ENCODE results near the gene TAF6L. TPM values are rescaled to one million over a fixed set of nuclear protein-coding genes. Genes with fewer than 3 reads are reported as not detected.
A peak's percentile ranks its signal among the peaks of the same experiment; 100 is the strongest.

The TAF6L gene
- total and polyA plus RNA-seq, 8 donors = 4.6 to 35.0 (median 12.6) TPM

DNA sequence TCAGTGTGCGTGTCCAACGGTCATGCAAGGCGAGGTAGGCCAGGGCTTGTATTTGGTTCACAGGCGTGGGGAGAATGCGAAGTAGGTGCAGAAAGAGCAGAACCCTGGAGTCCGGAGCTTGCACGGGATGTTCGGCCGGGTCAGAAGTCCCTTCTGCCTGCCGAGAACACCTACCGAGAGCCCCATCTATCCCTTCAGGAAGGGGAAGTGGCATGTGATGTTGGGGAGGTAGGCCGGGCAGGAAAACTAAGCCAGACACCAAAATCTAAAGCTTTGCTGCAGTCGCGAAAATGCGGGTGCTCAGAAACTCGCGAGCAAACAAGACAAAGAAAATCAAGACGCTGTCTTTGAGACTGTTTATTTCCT lies 435 bp upstream of the TAF6L start:
- Histone ChIP-seq H3K36me3 (peaks cover 16 to 43% (median 32%) of the 10 kb centered on the region in 4 donors), H3K4me1 (peaks cover 22 to 38% (median 30%) of the 10 kb centered on the region in 4 donors), H3K4me3 (peak overlapping the region; percentile 65 to 72 (median 68)), H3K27ac (peak overlapping the region; percentile 93 to 98 (median 96)), H3K9me3 (no peaks in the 10 kb centered on the region), H3K27me3 (no peaks in the 10 kb centered on the region)
- intact Hi-C loops (cut with DNase I; ENCODE audit: low total_unique reads) = no loop called here
- no peak for DNase-seq
- 0 to 2% (median 1%) methylated on average over 18 of the region's 18 CpGs for WGBS, 5 donors
- TF ChIP-seq, protein P1, sequence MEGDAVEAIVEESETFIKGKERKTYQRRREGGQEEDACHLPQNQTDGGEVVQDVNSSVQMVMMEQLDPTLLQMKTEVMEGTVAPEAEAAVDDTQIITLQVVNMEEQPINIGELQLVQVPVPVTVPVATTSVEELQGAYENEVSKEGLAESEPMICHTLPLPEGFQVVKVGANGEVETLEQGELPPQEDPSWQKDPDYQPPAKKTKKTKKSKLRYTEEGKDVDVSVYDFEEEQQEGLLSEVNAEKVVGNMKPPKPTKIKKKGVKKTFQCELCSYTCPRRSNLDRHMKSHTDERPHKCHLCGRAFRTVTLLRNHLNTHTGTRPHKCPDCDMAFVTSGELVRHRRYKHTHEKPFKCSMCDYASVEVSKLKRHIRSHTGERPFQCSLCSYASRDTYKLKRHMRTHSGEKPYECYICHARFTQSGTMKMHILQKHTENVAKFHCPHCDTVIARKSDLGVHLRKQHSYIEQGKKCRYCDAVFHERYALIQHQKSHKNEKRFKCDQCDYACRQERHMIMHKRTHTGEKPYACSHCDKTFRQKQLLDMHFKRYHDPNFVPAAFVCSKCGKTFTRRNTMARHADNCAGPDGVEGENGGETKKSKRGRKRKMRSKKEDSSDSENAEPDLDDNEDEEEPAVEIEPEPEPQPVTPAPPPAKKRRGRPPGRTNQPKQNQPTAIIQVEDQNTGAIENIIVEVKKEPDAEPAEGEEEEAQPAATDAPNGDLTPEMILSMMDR (IDR thresholded peaks at IDR 0.05) = no peak
- TF ChIP-seq POLR2A (IDR thresholded peaks at IDR 0.05) (no peak), POLR2AphosphoS5 (IDR thresholded peaks at IDR 0.05) (no peak)

DNA sequence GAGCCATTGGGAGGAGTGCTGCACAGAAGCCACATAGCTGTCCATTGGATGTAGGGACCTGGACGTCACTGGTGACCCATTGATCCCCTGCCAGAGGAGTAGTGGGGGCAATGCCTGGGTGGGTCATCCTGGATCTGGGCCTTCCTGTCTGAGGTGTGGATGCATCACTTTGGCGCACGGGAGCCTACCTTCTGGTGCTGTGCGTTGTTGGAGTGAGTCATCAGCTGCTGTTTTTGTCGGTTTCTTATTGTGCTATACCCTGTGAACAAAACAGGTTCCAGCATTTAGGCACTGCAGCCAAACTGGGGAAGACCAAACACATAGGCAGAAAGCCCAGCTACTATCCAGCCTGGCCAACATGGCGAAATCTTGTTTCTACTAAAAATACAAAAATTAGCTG lies 3.2 kb downstream of the TAF6L start:
- no peaks in the 10 kb centered on the region for H3K9me3 ChIP-seq
- intact Hi-C loops (cut with DNase I; ENCODE audit: low total_unique reads) = no loop called here
- TF ChIP-seq POLR2A (IDR thresholded peaks at IDR 0.05) = no peak
- no peak for TF ChIP-seq EP300 (IDR thresholded peaks at IDR 0.05)
- TF ChIP-seq POLR2AphosphoS5 (IDR thresholded peaks at IDR 0.05) = no peak
- TF ChIP-seq, protein P1 (IDR thresholded peaks at IDR 0.05) = no peak

DNA sequence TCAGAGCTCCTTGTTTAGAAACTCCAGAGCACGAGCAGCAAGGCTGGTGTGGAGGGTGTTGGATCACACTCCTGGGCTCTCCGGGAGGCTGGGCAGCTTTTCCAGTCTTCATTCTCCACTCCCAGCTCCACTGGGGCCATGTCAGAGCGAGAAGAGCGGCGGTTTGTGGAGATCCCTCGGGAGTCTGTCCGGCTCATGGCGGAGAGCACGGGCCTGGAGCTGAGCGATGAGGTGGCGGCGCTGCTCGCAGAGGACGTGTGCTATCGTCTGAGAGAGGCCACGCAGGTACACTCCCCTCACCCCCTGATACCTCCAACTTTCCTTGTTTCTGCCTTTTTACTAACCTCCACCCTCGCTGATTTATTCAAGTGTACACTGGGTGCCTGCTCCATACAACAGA lies 4.5 kb downstream of the TAF6L start:
- H3K4me1 ChIP-seq = peaks cover 11 to 24% (median 16%) of the 10 kb centered on the region in 4 donors
- H3K27me3 ChIP-seq = no peaks in the 10 kb centered on the region
- DNase-seq = no peak
- intact Hi-C loops (cut with DNase I; ENCODE audit: low total_unique reads) = no loop called here
- no peak overlapping the region for H3K27ac ChIP-seq
- H3K36me3 ChIP-seq = peaks cover 28 to 60% (median 53%) of the 10 kb centered on the region in 4 donors
- H3K9me3 ChIP-seq = no peaks in the 10 kb centered on the region
- WGBS, 5 donors = 95 to 96% (median 95%) methylated on average over 17 of the region's 17 CpGs
- H3K4me3 ChIP-seq = no peak overlapping the region
- TF ChIP-seq, protein P1 (IDR thresholded peaks at IDR 0.05) = no peak

More for the DNA sequence above, 3.2 kb downstream of the TAF6L start:
- H3K4me3 ChIP-seq = no peak overlapping the region
- H3K4me1 ChIP-seq = peaks cover 22 to 36% (median 28%) of the 10 kb centered on the region in 4 donors
- peaks cover 28 to 48% (median 41%) of the 10 kb centered on the region in 4 donors for H3K36me3 ChIP-seq
- no peak for DNase-seq
- 86 to 91% (median 86%) methylated on average over 3 to 6 of the region's 6 CpGs for WGBS, 5 donors
- H3K27ac ChIP-seq = no peak overlapping the region
- H3K27me3 ChIP-seq = no peaks in the 10 kb centered on the region

DNA sequence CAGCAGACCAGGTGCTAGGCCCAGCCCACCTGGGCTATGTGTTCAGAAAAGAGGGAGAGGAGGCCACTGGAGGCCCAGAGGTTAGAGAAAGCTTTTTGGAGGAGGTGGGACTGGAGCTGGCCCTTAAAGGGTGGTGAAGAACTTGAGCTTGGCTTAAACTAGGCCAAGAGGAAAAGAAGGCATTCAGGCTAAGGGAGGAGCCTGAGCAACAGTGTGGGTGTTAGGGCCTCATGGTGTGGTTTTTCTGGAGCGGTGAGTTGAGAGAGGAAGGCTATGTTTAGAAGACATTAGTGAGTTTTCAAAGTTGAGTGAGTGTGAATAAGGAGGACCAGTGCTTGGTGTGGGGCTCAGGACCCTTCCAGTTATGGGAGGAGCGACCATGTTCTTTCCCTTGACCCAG lies 6.2 kb downstream of the TAF6L start:
- intact Hi-C loops (cut with DNase I; ENCODE audit: low total_unique reads) = no loop called here
- peaks cover under 1 to 12% (median 3%) of the 10 kb centered on the region in 4 donors for H3K4me1 ChIP-seq
- no peak overlapping the region for H3K4me3 ChIP-seq
- TF ChIP-seq, protein P1 (IDR thresholded peaks at IDR 0.05) = no peak
- TF ChIP-seq POLR2A (IDR thresholded peaks at IDR 0.05) (no peak), POLR2AphosphoS5 (IDR thresholded peaks at IDR 0.05) (no peak), EP300 (IDR thresholded peaks at IDR 0.05) (no peak)
- H3K9me3 ChIP-seq = no peaks in the 10 kb centered on the region
- H3K27ac ChIP-seq = no peak overlapping the region
- WGBS, 5 donors = 81 to 92% (median 86%) methylated on average over 2 of the region's 2 CpGs
- no peak for DNase-seq
- H3K27me3 ChIP-seq = no peaks in the 10 kb centered on the region
- peaks cover 33 to 78% (median 65%) of the 10 kb centered on the region in 4 donors for H3K36me3 ChIP-seq

Data from stomach (tissue), 9 donors.